Parathyroid adenoma (tissue), 2 donors: ENCODE measurements around the gene GNA14.
"Not testable (repeated sequence)": the region's sequence is repeated elsewhere in the genome, so short reads cannot be mapped to it uniquely, and the experiment has no call there.

ENCODE experiments used
- H2AFZ ChIP-seq: fragments of 300-600 bp; sonication (generic); one replicate; pipeline ENCODE4 v1.7.0; 2017; ENCODE audit warnings: antibody characterized with exemption, mild to moderate bottlenecking
- H3K27ac ChIP-seq: fragments of 300-600 bp; sonication (generic); one replicate; pipeline ENCODE4 v1.7.0; 2017
- H3K27me3 ChIP-seq: fragments of 300-600 bp; sonication (generic); one replicate; pipeline ENCODE4 v1.7.0; 2017; ENCODE audit warnings: low read length; ENCODE audit not compliant: control insufficient read depth, insufficient read depth
- H3K36me3 ChIP-seq: fragments of 300-600 bp; sonication (generic); one replicate; pipeline ENCODE4 v1.7.0; 2017; ENCODE audit warnings: low read length; ENCODE audit not compliant: control insufficient read depth, insufficient read depth
- H3K4me1 ChIP-seq: fragments of 300-600 bp; sonication (generic); one replicate; pipeline ENCODE4 v1.7.0; 2017; ENCODE audit warnings: control low read depth
- H3K4me2 ChIP-seq: fragments of 300-600 bp; sonication (generic); one replicate; pipeline ENCODE4 v1.7.0; 2017; ENCODE audit warnings: low read length
- H3K4me3 ChIP-seq: fragments of 300-600 bp; sonication (generic); one replicate; pipeline ENCODE4 v1.7.0; 2017; ENCODE audit warnings: low read depth, low read length
- H3K79me2 ChIP-seq: fragments of 300-600 bp; sonication (generic); one replicate; pipeline ENCODE4 v1.7.0; 2017; ENCODE audit warnings: control low read depth
- H3K9ac ChIP-seq: fragments of 300-600 bp; sonication (generic); one replicate; pipeline ENCODE4 v1.7.0; 2017; ENCODE audit warnings: mild to moderate bottlenecking
- H3K9me3 ChIP-seq: fragments of 300-600 bp; sonication (generic); one replicate; pipeline ENCODE4 v1.7.0; 2017; ENCODE audit warnings: low read length; ENCODE audit not compliant: control insufficient read depth
- TF ChIP-seq, protein P1 (sequence below): fragments of 300-600 bp; sonication (generic); IDR thresholded peaks from one replicate; pipeline ENCODE4 v1.7.0; 2017; ENCODE audit warnings: antibody characterized with exemption, mild to moderate bottlenecking
- donor health status: primary hyperparathyroidism.

Gene GNA14

DNA sequence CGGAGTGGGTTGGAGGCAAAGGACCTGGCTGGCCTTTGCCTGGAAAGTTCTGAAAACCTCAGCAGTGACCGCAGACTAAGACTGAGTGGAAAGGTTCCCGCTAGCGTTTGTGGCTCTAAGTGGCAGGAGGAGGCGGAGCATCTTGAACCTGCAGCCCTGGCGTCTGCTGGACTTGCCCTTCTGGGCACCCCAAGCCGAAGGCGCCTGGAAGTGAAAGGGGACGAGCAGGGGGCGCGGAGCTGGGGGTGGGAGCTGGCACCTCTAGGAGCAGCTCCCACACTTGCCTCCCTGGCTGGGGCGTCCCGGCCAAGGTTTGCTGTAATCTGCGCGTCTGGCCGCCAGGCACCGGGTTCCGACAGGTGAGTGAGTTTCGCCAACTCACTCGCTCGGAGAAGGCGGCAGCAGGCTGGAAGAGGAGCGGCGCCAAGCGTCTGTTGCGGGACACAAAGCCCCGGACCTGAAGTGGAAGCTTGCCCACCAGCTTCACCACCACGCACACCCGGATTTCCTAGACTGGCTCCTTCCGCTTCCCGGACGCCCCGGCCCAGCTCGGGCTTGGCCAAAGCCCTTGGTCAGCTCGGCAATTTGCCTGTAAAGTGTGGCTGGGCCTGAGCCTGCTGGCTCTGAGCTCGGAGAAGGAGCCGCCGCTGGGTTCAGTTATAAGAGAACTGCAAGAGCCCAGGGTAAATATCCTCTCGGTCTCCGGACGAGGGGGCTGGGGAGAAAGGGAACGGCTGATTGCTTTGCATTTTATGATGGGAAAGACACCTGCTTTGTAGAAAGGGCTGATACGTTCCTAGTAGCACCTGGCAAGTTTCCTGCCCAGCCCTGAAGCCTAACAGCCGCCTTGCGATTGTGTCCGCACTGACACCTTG is at the start of gene GNA14:
GNA14 (minus strand) TSS at position 89 of the 875 bp plus-strand sequence. CDS start 529 bp downstream, outside the sequence.
- Histone ChIP-seq H3K4me3 (peak within 1 kb of the TSS; percentile 50), H3K27ac (peak within 1 kb of the TSS; percentile 39), H3K79me2 (no peaks in the 10 kb centered on the region), H3K27me3 (no peaks in the 10 kb centered on the region), H3K9ac (no peak within 1 kb of the TSS), H3K36me3 (no peaks in the 10 kb centered on the region), H3K4me1 (no peaks in the 10 kb centered on the region), H3K4me2 (peak within 1 kb of the TSS; percentile 84), H2AFZ (peak within 1 kb of the TSS; percentile 73), H3K9me3 (no peaks in the 10 kb centered on the region)
- TF ChIP-seq, protein P1, sequence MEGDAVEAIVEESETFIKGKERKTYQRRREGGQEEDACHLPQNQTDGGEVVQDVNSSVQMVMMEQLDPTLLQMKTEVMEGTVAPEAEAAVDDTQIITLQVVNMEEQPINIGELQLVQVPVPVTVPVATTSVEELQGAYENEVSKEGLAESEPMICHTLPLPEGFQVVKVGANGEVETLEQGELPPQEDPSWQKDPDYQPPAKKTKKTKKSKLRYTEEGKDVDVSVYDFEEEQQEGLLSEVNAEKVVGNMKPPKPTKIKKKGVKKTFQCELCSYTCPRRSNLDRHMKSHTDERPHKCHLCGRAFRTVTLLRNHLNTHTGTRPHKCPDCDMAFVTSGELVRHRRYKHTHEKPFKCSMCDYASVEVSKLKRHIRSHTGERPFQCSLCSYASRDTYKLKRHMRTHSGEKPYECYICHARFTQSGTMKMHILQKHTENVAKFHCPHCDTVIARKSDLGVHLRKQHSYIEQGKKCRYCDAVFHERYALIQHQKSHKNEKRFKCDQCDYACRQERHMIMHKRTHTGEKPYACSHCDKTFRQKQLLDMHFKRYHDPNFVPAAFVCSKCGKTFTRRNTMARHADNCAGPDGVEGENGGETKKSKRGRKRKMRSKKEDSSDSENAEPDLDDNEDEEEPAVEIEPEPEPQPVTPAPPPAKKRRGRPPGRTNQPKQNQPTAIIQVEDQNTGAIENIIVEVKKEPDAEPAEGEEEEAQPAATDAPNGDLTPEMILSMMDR = no peak

DNA sequence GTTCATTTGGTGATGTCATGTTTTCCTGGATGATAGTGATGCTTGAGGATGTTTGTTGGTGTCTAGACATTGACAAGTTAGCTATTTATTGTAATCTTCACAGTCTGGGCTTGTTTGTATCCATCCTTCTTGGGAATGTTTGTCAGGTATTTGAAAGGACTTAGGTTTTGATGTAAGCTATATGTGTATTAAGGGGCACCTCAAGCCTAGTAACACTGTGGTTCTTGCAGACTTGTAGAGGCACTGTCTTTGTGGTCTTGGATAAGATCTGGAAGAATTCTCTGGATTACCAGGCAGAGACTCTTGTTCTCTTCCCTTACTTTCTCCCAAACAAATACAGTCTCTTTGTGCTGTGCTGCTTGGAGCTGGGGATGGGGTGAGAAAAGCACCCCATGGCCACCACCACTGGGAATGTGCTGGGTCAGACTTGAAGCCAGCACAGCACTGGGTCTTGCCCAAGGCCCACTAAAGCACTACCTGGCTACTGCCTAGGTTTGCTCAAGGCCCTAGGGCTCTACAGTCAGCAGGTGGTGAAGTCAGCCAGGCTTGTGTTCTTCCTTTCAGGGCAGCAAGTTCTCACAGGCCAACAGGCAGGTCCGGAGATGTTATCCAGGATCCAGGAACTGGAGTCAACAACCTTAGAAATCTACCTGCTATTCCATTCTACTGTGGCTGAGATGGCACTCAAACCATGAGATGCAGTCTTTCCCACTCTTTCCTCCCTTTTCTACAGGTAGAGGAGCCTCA is 49.3 kb upstream of the GNA14 start:
- H3K9me3 ChIP-seq = no peaks in the 10 kb centered on the region

DNA sequence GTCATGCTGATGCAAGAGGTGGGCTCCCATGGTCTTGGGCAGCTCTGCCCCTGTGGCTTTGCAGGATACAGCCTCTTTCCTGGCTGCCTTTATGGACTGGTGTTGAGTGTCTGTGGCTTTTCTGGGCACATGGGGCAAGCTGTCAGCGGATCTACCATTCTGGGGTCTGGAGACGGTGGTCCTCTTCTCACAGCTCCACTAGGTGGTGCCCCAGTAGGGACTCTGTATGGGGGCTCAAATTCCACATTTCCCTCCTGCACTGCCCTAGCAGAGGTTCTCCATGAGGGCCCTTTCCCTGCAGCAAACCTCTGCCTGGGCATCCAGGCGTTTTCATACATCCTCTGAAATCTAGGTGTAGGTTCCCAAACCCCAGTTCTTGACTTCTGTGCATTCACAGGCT is 42.6 kb upstream of the GNA14 start:
- not testable (repeated sequence) for H3K79me2 ChIP-seq, H3K9me3 ChIP-seq, H3K36me3 ChIP-seq, H3K27me3 ChIP-seq, H3K4me2 ChIP-seq, H3K4me1 ChIP-seq, H3K9ac ChIP-seq, H3K27ac ChIP-seq, H3K4me3 ChIP-seq, H2AFZ ChIP-seq

More for the DNA sequence above, 49.3 kb upstream of the GNA14 start:
- H2AFZ ChIP-seq = no peak overlapping the region
- no peak overlapping the region for H3K27ac ChIP-seq
- H3K9ac ChIP-seq = no peak overlapping the region
- H3K4me2 ChIP-seq = no peak overlapping the region
- H3K36me3 ChIP-seq = no peaks in the 10 kb centered on the region
- TF ChIP-seq, protein P1 = no peak
- H3K4me3 ChIP-seq = no peak overlapping the region
- H3K79me2 ChIP-seq = no peaks in the 10 kb centered on the region
- no peaks in the 10 kb centered on the region for H3K4me1 ChIP-seq
- no peaks in the 10 kb centered on the region for H3K27me3 ChIP-seq

DNA sequence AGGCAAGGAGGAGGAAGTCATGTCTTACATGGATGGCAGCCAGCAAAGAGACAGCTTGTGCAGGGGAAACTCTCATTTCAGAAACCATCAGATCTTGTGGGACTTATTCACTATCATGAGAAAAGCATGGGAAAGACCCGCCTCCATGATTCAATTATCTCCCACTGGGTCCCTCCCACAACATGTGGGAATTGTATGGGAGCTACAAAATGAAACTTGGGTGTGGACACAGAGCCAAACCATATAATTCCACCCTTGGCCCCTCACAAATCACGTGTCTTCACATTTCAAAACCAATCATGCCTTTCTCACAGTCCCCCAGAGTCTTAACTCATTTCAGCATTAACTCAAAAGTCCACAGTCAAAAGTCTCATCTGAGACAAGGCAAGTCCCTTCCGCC is 42.0 kb upstream of the GNA14 start:
- H3K9ac ChIP-seq, H3K4me2 ChIP-seq, H3K36me3 ChIP-seq, H3K27ac ChIP-seq, H3K9me3 ChIP-seq, H3K27me3 ChIP-seq, H3K4me1 ChIP-seq, H3K4me3 ChIP-seq, H3K79me2 ChIP-seq, H2AFZ ChIP-seq: not testable (repeated sequence)

DNA sequence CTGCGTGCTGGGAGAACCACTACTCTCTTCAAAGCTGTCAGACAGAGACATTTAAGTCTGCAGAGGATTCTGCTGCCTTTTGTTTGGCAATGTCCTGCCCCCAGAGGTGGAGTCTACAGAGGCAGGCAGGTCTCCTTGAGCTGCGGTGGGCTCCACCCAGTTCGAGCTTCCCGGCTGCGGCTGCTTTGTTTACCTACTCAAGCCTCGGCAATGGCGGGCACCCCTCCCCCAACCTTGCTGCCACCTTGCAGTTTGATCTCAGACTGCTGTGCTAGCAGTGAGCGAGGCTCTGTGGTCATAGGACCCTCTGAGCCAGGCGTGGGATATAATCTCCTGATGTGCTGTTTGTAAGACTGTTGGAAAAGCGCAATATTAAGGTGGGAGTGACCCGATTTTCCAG is 39.6 kb upstream of the GNA14 start:
- H3K9me3 ChIP-seq, H2AFZ ChIP-seq, H3K4me3 ChIP-seq, H3K36me3 ChIP-seq, H3K27ac ChIP-seq, H3K4me1 ChIP-seq, H3K9ac ChIP-seq, H3K27me3 ChIP-seq, H3K79me2 ChIP-seq, H3K4me2 ChIP-seq: not testable (repeated sequence)

DNA sequence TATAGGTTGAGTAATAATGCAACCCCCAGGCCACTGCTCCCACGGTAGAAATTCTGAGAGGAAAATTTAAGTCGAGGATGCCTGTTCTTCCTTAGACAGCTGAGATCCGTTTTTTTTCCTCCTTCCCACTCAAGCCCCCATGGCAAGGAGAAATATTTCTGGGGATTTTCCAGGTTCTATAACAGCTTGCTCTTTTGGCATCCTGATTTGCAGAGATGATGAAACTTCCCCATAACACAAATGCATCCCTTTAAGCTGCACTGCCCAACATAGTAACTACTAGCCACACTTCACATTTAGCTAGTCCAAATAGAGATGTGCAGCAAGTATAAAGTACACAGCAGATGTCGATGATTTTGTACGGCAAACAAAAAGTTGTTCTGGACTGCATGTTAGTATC is 32.5 kb upstream of the GNA14 start:
- Histone ChIP-seq H3K79me2 (no peaks in the 10 kb centered on the region), H3K4me3 (no peak overlapping the region), H3K9ac (no peak overlapping the region), H3K36me3 (no peaks in the 10 kb centered on the region), H3K9me3 (no peaks in the 10 kb centered on the region), H3K4me2 (no peak overlapping the region), H2AFZ (no peak overlapping the region), H3K27ac (no peak overlapping the region), H3K27me3 (no peaks in the 10 kb centered on the region), H3K4me1 (no peaks in the 10 kb centered on the region)
- TF ChIP-seq, protein P1 = no peak
